ENCODE data around the gene KRT74.
"Not testable (repeated sequence)": the region's sequence is repeated elsewhere in the genome, so short reads cannot be mapped to it uniquely, and the experiment has no call there.

Gene KRT74

GRCh38 chr12:52601671-52602070 is 28.0 kb upstream of the KRT74 start:
- DNase-seq = no peak

- DNase-seq = no peak
Observed at GRCh38 chr12:52600941-52601481, 27.4 kb upstream of the KRT74 start, which contains the start of gene KRT72. TSS of gene KRT72 (minus strand) at chr12:52601463. CDS start at chr12:52601452, 11 bp downstream.

DNA sequence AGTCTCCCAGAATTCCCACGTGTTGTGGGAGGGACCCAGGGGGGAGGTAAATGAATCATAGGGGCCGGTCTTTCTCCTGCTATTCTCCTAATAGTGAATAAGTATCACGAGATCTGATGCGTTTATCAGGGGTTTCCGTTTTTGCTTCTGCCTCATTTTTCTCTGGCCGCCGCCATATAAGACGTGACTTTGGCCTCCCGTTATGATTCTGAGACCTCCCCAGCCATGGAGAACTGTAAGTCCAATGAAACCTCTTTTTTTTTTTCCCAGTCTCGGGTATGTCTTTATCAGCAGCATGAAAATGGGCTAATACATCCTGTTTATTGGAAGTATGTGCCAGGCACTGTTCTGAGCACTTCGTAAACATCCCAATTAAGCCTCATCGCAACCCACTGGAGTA is 26.8 kb upstream of the KRT74 start:
- DNase-seq = no peak

DNA sequence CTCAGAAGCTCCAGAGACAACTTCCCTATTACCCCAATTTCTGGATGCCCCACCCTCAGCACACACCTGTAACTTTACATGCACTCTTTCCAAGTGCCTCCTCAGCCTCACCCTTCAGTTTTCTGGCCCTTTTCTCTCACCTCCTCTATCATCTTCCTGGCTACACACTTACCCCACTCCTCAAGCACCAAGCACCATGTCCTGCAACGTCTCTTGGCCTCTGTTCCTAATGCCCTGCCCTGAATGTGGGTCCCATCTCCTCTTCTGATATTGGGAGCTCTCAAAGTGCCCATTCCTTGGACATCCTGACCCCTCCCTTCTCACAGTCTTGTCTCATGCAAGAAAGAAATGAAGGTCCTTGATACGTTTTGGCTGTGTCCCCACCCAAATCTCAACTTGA is 26.4 kb upstream of the KRT74 start:
- DNase-seq = no peak

GRCh38 chr12:52598966-52599365 is 25.3 kb upstream of the KRT74 start:
- no peak for DNase-seq

- DNase-seq = not testable (repeated sequence)
Observed at GRCh38 chr12:52594237-52594636, 20.6 kb upstream of the KRT74 start.

GRCh38 chr12:52591521-52591920 is 17.9 kb upstream of the KRT74 start:
- no peak for DNase-seq

GRCh38 chr12:52590021-52590420 is 16.4 kb upstream of the KRT74 start:
- no peak for DNase-seq

GRCh38 chr12:52587563-52587962 is 13.9 kb upstream of the KRT74 start:
- DNase-seq = no peak

GRCh38 chr12:52585946-52586345 is 12.3 kb upstream of the KRT74 start:
- DNase-seq = no peak

DNA sequence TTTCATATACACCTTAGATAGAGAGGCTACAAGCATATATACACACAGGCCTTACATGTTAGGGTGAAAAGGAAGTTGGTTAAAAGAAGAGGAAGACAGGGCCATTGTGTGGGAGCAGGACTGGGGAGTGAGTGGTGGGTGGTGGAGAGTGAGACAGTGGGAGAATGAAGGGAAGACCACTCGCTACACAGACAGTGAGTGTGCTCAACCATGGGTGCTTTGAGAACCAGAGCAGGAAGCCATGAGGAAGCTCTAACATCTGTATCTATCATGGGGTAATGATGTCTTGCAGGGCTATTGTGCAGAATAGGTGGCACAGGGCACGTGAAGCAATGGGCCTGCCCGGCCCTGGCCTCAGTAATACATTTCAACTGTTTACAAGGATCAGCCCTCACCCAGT is 11.4 kb upstream of the KRT74 start:
- no peak for DNase-seq

DNA sequence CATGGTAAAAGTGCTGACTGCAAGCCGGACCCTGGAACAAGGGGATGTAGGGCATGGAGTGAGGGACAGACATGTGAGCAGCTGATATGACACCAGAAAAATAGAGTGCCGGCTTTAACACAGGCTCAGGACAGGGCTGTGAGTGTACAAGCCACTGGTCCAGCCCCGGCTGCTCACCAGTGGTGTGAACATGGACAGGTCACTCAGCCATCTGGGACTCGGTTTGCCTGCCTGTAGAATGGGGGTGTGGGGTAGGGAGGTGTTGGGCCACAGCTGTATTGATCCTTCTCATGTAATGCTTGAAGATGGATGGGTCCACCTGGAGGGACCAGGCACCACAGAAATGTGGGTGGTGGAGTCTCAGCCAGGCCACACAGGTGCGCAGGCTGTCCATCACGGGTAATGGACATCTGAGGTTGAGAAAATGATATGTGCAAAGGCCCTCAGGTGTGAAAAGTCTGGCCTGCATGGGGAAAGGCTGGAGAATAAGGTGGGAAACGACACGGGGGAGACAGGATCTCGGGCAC is 10.6 kb upstream of the KRT74 start:
- no peak for DNase-seq

DNA sequence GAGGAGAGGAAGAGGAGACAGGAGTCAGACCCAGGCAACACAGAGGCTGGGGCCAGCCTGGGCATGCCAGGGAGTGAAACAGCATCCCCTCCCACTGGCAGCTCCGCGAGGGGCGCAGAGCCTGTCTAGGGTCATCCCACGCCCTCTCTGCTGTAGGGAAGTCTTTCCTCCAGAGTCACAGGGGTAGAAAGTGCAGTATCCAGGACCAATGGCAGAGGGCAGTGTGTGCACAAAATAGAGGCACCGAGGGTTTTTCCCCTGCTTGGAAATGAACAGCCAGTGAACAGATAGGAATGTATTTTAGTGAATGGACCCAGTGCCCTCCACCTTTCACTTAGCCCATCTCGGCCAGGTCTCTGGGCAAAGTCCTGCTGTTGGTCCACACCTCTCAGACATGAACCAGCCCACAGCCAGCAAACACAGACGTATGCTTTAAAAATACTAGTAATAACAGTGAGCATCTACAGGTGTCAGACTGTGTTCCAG is 9.4 kb upstream of the KRT74 start:
- peak; percentile 64 for DNase-seq

- DNase-seq = no peak
Observed at GRCh38 chr12:52582486-52582885, 8.8 kb upstream of the KRT74 start.

DNA sequence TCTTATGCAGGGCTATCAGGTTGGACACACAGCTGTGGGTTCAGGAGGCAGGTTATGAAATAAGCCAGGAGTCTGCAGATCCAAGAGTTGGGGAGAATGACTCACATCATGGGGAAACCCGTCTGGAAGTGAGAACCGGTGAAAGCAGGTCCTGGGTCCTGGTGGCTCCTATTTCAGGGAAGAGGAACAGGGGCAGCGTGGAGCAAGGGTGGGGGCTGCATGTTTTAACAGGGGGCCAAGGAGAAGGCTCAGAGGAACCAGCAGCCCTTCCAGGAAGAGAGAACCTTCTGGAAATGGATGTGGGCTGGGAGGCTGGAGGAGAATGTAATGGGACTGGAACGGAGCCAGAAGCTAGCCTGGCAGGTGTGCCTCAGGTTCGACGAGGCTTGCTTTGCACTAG is 7.8 kb upstream of the KRT74 start:
- DNase-seq = no peak

- no peak for DNase-seq
Observed at GRCh38 chr12:52581066-52581465, 7.4 kb upstream of the KRT74 start.

DNA sequence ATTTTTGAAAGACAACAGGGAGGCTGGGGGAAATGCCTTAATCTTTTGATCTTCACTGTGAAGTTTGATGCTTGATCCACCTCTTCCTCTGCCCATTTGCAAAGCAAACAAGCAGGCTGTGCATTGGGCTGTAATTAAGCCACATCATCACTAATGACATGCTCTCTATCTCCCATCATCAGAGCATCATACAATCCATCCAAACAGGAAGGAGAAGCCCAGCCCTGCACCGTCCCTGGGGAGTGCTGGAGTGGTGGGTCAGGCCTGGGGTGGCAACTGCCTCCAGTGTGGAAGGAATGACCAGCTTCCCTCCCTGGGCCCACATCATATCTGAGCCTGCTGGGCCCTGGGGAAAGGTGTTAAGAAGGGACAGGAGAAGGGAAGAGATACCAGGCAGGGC is 6.9 kb upstream of the KRT74 start:
- no peak for DNase-seq

- no peak for DNase-seq
Observed at GRCh38 chr12:52579468-52580465, 6.1 kb upstream of the KRT74 start.

GRCh38 chr12:52578469-52578868 is 4.8 kb upstream of the KRT74 start:
- DNase-seq = no peak

- no peak for DNase-seq
Observed at GRCh38 chr12:52577316-52577715, 3.7 kb upstream of the KRT74 start.

- DNase-seq = no peak
Observed at GRCh38 chr12:52575948-52576347, 2.3 kb upstream of the KRT74 start.

GRCh38 chr12:52575256-52575655 is 1.6 kb upstream of the KRT74 start:
- DNase-seq = no peak

DNA sequence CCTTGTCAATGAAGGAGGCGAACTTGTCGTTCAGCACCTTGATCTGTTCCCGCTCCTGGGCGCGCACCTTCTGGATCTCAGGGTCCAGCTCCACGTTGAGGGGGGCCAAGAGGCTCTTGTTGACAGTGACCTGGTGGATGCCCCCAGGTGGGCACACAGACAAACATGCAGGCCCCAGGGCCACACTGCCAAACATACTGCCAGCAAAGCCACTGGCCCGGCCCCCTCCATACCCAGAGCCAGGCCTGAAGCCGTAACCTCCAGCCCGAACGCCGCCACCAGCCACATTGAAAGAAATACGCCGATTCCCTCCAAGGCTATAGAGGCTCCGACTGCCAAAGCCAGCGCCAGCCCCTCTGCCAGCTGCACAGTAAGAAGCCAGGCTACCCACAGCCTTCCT is 337 bp downstream of the KRT74 start:
- DNase-seq = no peak

- no peak for DNase-seq
Observed at GRCh38 chr12:52570511-52570910, 3.1 kb downstream of the KRT74 start.

Measured in NCI-H82 (cell line).